Left renal cortex interstitium (tissue), 4 donors: ENCODE measurements around the gene KRTAP4-5. TPM values are rescaled to one million over a fixed set of nuclear protein-coding genes. Genes with fewer than 3 reads are reported as not detected.
"Not testable (repeated sequence)": the region's sequence is repeated elsewhere in the genome, so short reads cannot be mapped to it uniquely, and the experiment has no call there.

Source experiments
- DNase-seq, 4 donors: peaks; one replicate each; pipeline ENCODE4 v3.0.0-alpha.2; 2013; ENCODE audit warnings: low read depth in 4 of 4, low spot score in 2 of 4, missing footprints in 1 of 4
- polyA plus RNA-seq, 4 donors: library from polyadenylated mRNA; unstranded; fragments of 120-200 nt; gene quantifications; one replicate each; pipeline ENCODE4 v1.2.1, GENCODE V29; 2013; ENCODE audit not compliant: insufficient read length in 4 of 4

KRTAP4-5 gene
- polyA plus RNA-seq, 4 donors = not detected

DNA sequence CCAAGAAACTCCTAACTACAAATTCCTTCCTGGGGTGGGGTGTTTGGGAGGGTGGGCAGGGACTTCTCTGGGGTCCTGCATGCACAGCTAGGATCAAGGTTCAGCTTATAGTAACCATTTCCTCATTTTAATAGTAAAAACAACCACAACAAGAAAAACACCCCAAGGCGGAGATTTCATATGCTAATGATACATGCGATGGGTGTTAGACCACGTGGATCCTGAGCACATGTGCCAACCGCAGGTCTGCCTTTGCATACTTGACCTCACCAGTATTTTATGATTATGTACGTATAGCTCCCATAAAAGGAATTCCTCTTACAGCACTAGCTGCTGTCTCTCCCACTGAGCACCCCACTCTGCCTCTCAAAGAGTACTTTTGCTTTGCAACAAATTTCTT lies 33.3 kb downstream of the KRTAP4-5 start:
- DNase-seq = no peak

DNA sequence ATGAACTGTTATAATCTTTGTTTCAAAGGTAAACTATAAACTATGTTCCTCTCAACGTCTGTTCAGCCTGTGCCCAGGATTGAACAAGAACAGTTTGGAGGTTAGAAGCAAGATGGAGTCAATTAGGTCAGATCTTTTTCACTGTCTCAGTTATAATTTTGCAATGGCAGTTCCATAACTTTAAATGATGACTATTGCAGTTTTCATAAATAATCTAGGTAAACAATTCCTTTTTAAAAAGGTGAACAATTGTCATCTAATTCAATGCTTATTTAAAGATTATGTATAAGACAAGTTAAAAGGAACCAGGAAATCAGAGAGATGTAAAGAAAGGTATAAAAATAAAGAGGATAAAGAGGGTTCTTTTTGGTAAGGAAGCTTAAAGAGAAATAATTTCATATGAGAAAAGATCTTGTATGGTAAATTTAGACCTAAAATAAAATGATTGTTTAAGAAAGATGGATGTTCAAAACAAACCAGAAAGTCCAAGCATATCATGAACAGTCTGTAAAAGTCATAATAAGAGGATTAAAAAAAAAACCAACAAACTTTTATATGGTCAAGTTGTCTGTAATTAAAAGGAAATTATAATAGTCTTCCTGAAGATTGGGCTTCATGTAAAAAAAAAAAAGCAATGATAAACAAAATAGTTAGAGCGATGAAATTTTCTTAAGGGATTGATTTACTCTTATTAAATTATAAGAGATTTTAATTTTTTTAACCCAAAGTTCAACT lies 38.3 kb downstream of the KRTAP4-5 start:
- DNase-seq = no peak

DNA sequence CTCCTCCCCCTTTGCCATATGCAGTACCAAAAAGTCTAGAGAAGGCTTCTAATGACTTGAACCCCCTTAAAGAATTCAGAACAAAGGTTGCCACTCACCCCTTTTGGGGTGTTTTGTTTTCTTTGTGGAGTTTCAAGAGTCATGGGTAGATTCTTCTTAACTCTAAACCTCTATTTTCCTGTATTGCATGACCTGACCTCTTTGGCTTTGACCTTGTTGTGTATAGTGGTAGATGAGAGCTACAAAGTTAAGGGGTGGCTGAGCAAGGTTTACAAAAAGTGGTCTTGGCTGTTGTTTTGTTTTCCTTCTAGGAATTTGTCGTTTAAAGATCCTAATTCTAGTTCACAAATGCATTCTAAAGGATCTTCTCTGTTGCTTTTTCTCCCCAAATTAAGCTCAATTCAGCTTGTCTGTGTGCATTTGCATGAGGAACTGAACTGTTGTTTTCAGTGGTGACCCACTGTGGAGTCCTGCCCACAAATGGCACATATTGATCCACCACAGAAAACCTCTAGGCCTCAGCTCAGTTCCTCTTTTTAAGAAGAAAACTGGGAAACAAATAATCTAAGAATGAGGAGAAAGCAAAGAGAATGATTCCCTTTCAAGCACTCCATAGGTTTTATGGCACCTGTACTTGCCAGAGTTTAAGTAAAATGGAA lies 40.8 kb downstream of the KRTAP4-5 start:
- not testable (repeated sequence) for DNase-seq

DNA sequence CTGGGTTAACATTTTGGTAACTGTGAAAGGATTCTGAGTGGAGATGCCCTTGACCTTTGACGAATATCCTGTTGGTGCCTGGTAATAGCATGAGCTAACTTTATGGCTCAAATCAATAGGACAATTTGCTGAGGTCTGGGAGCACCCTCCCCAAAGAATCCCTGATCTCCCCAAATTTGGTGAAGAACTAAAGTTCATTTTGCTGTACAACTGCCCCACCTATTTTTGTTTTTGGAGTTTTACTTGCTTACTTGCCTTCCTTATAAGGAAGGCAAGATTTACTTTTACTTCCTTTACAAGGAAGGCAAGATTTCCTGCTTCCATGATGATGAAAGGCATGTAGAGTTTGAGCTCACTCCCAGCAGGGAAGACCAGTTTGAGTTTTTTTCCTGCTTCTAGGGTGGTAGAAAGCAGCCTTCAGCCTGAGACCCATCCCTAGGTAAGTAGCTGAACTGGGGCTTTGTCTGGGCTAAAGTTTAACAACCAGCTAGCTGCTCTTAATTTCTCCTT lies 41.6 kb downstream of the KRTAP4-5 start:
- no peak for DNase-seq

DNA sequence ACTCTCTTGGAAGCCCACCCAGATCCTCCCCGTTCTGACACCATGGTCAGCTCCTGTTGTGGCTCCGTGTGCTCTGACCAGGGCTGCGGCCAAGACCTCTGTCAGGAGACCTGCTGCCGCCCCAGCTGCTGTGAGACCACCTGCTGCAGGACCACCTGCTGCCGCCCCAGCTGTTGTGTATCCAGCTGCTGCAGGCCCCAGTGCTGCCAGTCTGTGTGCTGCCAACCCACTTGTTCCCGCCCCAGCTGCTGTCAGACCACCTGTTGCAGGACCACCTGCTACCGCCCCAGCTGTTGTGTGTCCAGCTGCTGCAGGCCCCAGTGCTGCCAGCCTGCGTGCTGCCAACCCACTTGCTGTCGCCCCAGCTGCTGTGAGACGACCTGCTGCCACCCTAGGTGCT lies 44.3 kb downstream of the KRTAP4-5 start, which contains the start of gene KRTAP4-9:
Gene KRTAP4-9 (plus strand): TSS at position 43 of the 400 bp plus-strand sequence. CDS start 0 bp downstream, at position 43.
- not testable (repeated sequence) for DNase-seq

DNA sequence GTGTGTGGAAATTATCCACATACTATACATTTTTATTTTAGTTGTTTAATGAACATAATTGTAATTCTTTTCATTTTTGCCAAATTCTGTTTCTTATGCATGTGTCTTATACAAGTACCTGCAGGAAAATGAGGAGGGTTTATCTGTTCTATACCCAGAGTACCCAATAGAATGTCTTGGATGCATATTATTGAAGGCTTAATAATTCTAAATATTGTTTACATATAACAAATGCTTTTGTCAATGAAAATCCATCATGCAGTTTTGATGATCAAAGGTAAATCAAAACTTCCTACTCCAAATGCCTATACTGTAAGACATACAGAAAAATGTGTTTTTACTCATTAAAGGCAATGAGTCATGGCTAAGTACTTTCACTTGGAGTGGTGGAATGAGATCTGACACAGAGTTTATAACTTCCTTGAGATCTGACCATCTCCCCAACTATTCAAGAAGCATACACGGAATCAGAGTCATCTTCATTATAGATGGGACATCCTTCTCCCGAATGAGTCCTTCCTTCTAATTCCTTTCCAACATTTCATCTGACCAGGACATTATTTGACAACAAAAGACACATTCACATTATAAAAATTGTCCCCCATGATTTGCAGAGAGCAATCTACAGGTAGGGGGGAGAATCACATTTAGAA lies 45.1 kb downstream of the KRTAP4-5 start:
- not testable (repeated sequence) for DNase-seq

DNA sequence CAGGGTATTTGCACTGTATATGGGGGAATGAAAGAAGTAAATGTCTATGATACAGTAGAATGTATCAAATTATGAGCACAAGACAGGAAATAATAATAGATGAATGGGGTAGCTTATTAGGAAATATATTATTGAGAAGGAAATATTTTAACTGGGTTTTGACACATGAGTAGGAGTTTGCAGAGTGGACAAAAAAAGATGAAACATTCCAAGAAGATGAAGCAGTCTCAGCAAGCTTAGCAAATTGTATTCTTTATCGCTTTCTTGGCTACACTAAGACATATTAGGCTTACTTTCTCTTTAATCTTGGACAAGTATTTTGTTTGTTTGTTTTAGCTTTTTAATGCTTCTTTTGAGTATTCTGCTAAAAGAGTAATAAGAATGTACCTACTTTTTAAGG lies 45.7 kb downstream of the KRTAP4-5 start:
- DNase-seq = no peak

DNA sequence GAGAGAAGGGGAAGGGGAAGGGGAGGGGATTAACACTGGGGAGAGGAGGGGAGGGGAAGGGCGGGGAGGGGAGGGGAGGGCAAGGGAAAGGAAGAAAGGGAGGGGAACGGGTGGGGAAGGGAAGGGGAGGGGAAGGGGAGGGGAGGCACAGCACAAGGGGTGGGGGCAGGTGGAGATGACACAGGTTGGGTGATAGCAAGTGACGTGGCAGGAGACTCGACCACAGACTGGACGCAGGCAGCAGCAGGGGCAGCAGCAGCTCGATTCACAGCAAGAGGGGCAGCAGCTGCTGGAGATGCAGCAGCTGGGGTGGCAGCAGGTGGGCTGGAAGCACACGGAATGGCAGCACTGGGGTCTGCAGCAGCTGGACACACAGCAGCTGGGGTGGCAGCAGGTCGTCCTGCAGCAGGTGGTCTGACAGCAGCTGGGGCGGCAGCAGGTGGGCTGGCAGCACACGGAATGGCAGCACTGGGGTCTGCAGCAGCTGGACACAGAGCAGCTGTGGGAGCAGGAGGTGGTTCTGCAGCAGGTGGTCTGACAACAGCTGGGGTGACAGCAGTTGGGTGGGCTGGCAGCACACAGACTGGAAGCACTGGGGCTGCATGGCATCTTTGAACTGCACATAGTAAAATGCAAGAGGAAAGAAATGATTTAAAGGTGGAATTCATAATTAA lies 47.9 kb downstream of the KRTAP4-5 start, which contains the start of gene KRTAP4-16:
Gene KRTAP4-16 (minus strand): TSS at position 624 of the 674 bp plus-strand sequence. CDS start 0 bp downstream, at position 624.
- DNase-seq = no peak

DNA sequence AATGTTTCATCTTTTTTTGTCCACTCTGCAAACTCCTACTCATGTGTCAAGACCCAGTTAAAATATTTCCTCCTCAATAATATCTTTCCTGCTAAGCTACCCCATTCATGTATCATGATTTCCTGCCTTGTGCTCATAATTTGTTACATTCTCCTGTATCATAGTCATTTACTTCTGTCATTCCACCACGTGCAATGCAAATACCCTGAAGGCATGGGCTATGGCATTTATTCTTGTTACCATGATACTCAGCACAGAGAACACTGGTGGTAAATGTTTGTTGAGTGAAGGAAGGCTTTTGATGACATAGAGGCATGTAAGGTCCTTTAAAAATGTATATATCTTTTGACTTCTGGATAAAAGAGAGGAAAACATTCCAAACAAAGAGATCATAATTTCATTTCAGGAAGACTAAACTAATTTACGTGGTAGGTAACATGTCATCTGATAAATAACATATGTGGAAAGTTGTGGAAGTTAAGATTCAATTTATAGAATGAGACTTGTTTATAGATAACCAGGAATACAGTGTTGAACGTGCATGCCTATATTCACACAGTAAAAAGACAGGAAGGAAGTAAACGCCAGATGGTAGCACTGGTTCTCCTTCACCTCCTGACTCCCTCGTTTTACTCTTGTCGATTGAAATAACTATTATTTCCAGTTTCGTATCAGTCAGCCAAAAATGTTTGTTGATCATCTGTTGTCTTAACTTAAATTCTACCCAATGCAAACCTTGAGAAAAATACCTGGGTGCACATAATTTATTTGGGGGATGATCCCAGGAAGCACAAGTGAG lies 49.7 kb downstream of the KRTAP4-5 start:
- not testable (repeated sequence) for DNase-seq

Other genes starting within 250 kb of the KRTAP4-5 start
- gene KRT23, start 212.2 kb downstream of the KRTAP4-5 start, polyA plus RNA-seq = 1 to 10 TPM in 3 of 4 donors, under 1 TPM in 1; 0.57 to 2.3 (median 1.6) TPM
- under 1 TPM in 1 of 4 donors, not detected in 3; 0.09 TPM for gene KRT39, start 182.9 kb downstream of the KRTAP4-5 start, polyA plus RNA-seq
- under 1 TPM in 1 of 4 donors, not detected in 3; 0.08 TPM for gene KRT40, start 165.5 kb downstream of the KRTAP4-5 start, polyA plus RNA-seq
- not detected for gene KRTAP3-3, start 155.7 kb downstream of the KRTAP4-5 start, polyA plus RNA-seq
- not detected for gene KRTAP3-2, start 149.9 kb downstream of the KRTAP4-5 start, polyA plus RNA-seq
- gene KRTAP3-1, start 140.7 kb downstream of the KRTAP4-5 start, polyA plus RNA-seq = not detected
- not detected for gene KRTAP1-5, start 122.6 kb downstream of the KRTAP4-5 start, polyA plus RNA-seq
- not detected for gene KRTAP1-4, start 119.6 kb downstream of the KRTAP4-5 start, polyA plus RNA-seq
- gene KRTAP1-3, start 115.0 kb downstream of the KRTAP4-5 start, polyA plus RNA-seq = not detected
- gene KRTAP1-1, start 108.4 kb downstream of the KRTAP4-5 start, polyA plus RNA-seq = not detected
- not detected for gene KRTAP2-1, start 102.5 kb downstream of the KRTAP4-5 start, polyA plus RNA-seq
- not detected for gene KRTAP2-2, start 94.6 kb downstream of the KRTAP4-5 start, polyA plus RNA-seq
- not detected for gene KRTAP2-3, start 89.7 kb downstream of the KRTAP4-5 start, polyA plus RNA-seq
- gene KRTAP2-4, start 83.9 kb downstream of the KRTAP4-5 start, polyA plus RNA-seq = not detected
- gene KRTAP4-7, start 65.7 kb downstream of the KRTAP4-5 start, polyA plus RNA-seq = not detected
- not detected for gene KRTAP4-8, start 51.7 kb downstream of the KRTAP4-5 start, polyA plus RNA-seq
- gene KRTAP4-16, start 47.6 kb downstream of the KRTAP4-5 start, polyA plus RNA-seq = not detected
- gene KRTAP4-9, start 44.4 kb downstream of the KRTAP4-5 start, polyA plus RNA-seq = not detected
- gene KRTAP4-11, start 31.5 kb downstream of the KRTAP4-5 start, polyA plus RNA-seq = not detected
- not detected for gene KRTAP4-12, start 25.6 kb downstream of the KRTAP4-5 start, polyA plus RNA-seq
- gene KRTAP4-6, start 9.3 kb downstream of the KRTAP4-5 start, polyA plus RNA-seq = not detected
- not detected for gene KRTAP4-4, start 10.9 kb upstream of the KRTAP4-5 start, polyA plus RNA-seq
- not detected for gene KRTAP4-3, start 18.4 kb upstream of the KRTAP4-5 start, polyA plus RNA-seq
- gene KRTAP4-2, start 28.4 kb upstream of the KRTAP4-5 start, polyA plus RNA-seq = not detected
- gene KRTAP4-1, start 35.1 kb upstream of the KRTAP4-5 start, polyA plus RNA-seq = not detected
- not detected for gene KRTAP9-1, start 40.1 kb upstream of the KRTAP4-5 start, polyA plus RNA-seq
- gene KRTAP9-2, start 76.8 kb upstream of the KRTAP4-5 start, polyA plus RNA-seq = not detected
- not detected for gene KRTAP9-3, start 82.6 kb upstream of the KRTAP4-5 start, polyA plus RNA-seq
- not detected for gene KRTAP9-8, start 88.2 kb upstream of the KRTAP4-5 start, polyA plus RNA-seq
- not detected for gene KRTAP9-4, start 99.9 kb upstream of the KRTAP4-5 start, polyA plus RNA-seq
- gene KRTAP9-9, start 105.6 kb upstream of the KRTAP4-5 start, polyA plus RNA-seq = not detected
- under 1 TPM in 3 of 4 donors, not detected in 1; 0.09 to 0.14 (median 0.10) TPM for gene KRTAP9-6, start 115.6 kb upstream of the KRTAP4-5 start, polyA plus RNA-seq
- gene KRTAP9-7, start 125.9 kb upstream of the KRTAP4-5 start, polyA plus RNA-seq = not detected
- gene KRTAP29-1, start 153.0 kb upstream of the KRTAP4-5 start, polyA plus RNA-seq = not detected
- gene KRTAP16-1, start 159.5 kb upstream of the KRTAP4-5 start, polyA plus RNA-seq = not detected
- gene KRTAP17-1, start 165.9 kb upstream of the KRTAP4-5 start, polyA plus RNA-seq = not detected
- gene KRT33A, start 201.0 kb upstream of the KRTAP4-5 start, polyA plus RNA-seq = not detected
- gene KRT33B, start 220.0 kb upstream of the KRTAP4-5 start, polyA plus RNA-seq = not detected
- not detected for gene KRT34, start 232.5 kb upstream of the KRTAP4-5 start, polyA plus RNA-seq
- not detected for gene KRT31, start 247.8 kb upstream of the KRTAP4-5 start, polyA plus RNA-seq